GM12875 (cell line): ENCODE measurements around the gene LRRC4C.

Source experiments
- H3K4me3 ChIP-seq: one replicate; pipeline ENCODE4 v1.5.1; 2011; ENCODE audit warnings: low read depth, low read length, control low read depth
- CTCF ChIP-seq: IDR thresholded peaks from 2 replicates; pipeline ENCODE4 v1.5.1; 2011; ENCODE audit warnings: low read depth, mild to moderate bottlenecking, control low read depth, inconsistent platforms, low read length, moderate library complexity, borderline replicate concordance; ENCODE audit not compliant: insufficient read depth

LRRC4C gene

GRCh38 chr11:41146326-41146725 is 313.1 kb downstream of the LRRC4C start:
- no peak overlapping the region for H3K4me3 ChIP-seq
- TF ChIP-seq CTCF, result no peak

- no peak overlapping the region for H3K4me3 ChIP-seq
- no peak for TF ChIP-seq CTCF
These were observed 314.0 kb downstream of the LRRC4C start for GRCh38 chr11:41145420-41145819.

- TF ChIP-seq CTCF, result no peak
- no peak overlapping the region for H3K4me3 ChIP-seq
These were observed 324.5 kb downstream of the LRRC4C start for GRCh38 chr11:41134971-41135370.

GRCh38 chr11:41133023-41133422 is 326.4 kb downstream of the LRRC4C start:
- TF ChIP-seq CTCF, result no peak
- no peak overlapping the region for H3K4me3 ChIP-seq

- no peak overlapping the region for H3K4me3 ChIP-seq
- TF ChIP-seq CTCF, result no peak
These were observed 337.9 kb downstream of the LRRC4C start for GRCh38 chr11:41121600-41121999.

- TF ChIP-seq CTCF, result no peak
These were observed 340.0 kb downstream of the LRRC4C start for GRCh38 chr11:41119484-41119883.

GRCh38 chr11:41118521-41118920 is 340.9 kb downstream of the LRRC4C start:
- H3K4me3 ChIP-seq, result no peak overlapping the region
- TF ChIP-seq CTCF, result no peak

More at GRCh38 chr11:41119484-41119883, 340.0 kb downstream of the LRRC4C start:
- no peak overlapping the region for H3K4me3 ChIP-seq
